HG03457 (cell line): Measurements from ENCODE around the gene C6orf89.
"Not testable (repeated sequence)": the region's sequence is repeated elsewhere in the genome, so short reads cannot be mapped to it uniquely, and the experiment has no call there.

Experiments
- ATAC-seq: cut with Tn5 transposase; IDR thresholded peaks from one replicate; pipeline ENCODE4 v1.9.1; 2021; ENCODE audit warnings: moderate number of reproducible peaks; ENCODE audit not compliant: unreplicated experiment

The C6orf89 gene

DNA sequence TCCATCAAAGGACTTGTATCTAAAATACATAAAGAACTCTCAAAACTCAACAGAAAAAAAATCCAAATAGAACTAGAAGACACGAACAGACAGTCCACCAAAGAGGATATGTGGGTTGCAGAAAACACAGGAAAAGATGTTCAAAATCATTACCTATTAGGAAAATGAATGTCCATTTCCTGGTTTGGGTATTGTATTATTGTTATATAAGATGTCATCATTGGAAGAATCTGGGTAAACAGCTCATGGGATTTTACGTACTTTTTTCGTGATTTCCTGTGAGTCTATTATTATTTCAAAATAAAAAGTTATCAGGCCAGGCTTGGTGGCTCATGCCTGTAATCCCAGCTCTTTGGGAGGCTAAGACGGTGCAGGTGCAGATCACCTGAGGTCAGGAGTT lies 59.5 kb downstream of the C6orf89 start:
- no peak for ATAC-seq

- ATAC-seq, result no peak
These were observed 60.8 kb downstream of the C6orf89 start for GRCh38 chr6:36946526-36946925.

DNA sequence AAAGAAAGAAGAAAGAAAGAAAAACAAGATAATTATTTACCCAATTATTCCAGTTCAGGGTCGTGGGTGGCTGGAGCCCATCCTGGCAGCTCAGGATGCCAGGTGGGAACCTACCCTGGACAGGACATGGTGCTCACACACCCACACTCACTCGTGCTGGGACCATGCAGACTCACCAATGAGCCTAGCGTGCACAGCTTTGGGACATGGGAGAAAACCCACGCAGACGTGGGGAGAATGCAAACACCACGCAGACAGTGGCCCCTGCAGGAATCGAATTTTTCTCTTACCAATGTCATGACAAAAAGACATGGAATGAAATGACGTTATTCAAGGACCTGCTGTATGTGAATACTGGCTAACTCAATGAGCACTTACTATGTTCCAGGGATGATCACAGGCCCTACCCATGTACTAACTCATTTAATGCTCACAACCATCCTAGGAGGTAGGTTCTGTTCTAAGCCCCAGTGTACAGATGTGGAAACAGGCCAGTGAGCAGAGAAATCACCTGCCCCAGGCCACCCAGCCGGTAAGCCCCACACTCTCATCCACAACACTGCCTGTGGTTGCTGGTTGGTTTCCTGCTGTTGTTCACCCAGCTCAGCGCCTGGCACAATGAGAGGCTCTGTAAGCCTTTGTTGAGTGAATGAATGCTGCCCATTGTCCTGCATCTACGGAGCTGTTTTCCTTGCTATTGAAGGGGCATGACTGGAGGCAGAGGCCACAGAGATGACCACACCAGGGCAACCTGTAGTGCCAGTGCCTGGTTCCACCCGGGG lies 62.0 kb downstream of the C6orf89 start:
- no peak for ATAC-seq

DNA sequence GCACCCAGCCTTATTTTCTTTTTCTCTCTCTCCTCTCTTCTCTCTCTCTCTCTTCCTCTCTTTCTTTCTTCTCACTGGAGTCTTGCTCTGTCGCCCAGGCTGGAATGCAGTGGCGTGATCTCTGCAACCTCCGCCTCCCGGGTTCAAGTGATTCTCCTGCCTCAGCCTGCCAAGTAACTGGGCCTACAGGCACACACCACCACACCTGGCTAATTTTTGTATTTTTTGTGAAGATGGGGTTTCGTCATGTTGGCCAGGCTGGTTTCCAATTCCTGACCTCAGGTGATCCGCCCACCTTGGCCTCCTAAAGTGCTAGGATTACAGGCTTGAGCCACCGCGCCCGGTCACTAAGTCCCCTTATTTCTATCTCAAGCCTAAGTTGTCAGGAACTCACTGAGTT lies 63.3 kb downstream of the C6orf89 start:
- not testable (repeated sequence) for ATAC-seq

DNA sequence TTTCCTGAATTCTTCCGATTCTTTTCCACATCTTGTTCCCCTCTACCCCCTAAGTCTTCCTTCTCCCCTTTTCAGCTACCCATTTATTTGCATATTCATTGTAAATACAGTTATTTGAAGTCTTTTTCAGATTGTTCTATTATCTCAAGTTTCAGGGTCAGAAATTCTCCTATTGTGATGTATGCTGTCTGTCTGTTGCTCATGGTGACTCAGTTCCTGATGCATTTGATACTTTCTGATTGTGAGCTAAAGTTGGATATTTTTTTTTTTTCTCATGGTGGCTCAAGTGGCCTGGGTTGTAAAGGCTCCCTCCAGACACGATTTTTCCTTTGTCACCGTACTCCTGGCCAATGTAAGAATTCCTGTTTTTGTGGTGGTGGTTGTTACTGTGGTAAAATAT lies 63.9 kb downstream of the C6orf89 start:
- no peak for ATAC-seq

DNA sequence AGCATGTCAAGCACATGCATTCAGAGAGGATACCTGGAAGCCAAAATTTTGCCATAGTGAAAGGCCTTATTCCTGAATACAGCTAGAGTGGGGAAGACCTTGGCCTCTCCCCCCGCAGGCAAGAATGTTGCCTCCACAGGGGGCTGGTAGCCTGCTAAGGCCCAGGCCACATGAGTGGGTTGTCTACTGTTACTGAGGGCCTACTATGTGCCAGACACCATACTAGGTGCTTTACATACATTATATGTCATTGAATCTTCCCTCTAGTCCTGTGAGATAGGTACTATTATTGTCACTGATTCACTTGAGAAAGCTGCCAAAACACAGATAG lies 68.1 kb downstream of the C6orf89 start:
- no peak for ATAC-seq

- no peak for ATAC-seq
These were observed 68.6 kb downstream of the C6orf89 start, which contains the start of gene PI16 for GRCh38 chr6:36954262-36954931. Gene PI16 (plus strand): TSS chr6:36954738. CDS start chr6:36954761, 23 bp downstream.

DNA sequence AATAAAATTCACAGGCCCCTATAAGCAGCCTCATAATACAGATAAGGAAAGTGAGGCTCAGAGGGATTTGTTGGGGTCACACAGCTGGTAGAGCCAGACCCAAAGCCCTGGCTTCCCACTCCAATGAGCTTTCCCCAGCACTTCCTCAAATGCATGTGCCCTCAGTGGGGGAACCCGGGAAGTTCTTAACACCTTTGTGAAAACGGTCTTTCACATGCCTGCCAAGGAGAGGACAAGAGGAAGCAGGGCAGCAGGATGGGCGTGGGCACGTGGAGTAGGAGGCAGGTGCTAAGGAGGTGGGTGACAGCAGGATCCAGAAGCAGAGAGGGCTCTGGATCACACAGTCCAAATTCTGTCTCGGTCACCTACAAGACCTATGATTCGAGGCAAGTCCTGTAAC lies 69.4 kb downstream of the C6orf89 start:
- no peak for ATAC-seq

DNA sequence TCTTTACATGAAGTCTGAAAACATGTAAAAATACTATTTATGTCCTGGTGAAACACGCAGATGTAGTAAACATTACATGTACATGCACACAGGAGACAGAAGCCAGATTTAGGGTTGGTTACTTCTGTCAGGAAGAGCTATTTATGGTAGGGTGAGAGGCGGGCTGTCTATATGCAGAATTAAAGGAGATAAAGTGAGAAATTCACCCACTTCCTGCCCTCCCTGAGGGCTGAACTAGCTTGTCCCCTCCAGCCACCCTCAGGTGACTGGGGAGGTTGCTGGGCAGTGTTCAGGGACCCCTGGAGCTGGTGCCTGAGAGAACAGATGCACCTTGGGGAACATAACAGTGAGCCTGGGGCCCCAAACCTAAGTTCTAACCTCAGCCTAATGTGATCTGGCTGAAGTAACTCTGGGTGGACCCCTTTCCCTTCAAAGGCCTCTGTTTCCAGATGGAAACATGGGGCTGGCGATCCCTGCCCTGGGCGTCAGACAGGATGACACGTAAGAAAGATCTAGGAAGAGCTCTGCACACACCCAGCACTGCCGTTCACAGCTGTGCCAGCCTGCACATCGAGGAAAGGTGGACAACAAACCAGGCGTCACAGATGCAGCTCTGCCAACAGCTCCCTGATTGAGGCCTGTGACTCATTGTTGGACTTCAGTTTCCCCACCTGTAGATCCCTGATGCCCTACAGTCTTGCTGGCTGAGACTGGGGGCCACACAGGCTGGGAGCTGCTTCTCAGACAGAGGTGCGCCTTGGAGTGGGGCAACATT lies 70.1 kb downstream of the C6orf89 start:
- no peak for ATAC-seq

DNA sequence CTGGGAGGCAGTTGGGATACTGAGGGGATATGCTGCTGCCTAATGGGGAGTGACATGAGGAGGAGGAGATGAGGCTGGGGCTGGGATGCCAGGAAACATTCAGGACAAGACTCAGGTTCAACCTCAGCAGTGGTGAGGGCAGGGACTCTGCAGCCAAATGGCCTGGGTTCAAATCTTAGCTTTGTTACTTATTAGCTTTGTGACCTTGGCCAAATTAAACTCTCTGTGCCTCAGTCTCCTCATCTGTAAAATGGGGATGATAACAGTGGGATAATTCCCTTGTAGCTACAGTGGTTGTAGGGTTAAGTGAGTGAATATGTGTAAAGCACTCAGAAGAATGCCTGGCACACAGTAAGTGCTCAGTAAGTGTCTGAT lies 70.7 kb downstream of the C6orf89 start:
- no peak for ATAC-seq

DNA sequence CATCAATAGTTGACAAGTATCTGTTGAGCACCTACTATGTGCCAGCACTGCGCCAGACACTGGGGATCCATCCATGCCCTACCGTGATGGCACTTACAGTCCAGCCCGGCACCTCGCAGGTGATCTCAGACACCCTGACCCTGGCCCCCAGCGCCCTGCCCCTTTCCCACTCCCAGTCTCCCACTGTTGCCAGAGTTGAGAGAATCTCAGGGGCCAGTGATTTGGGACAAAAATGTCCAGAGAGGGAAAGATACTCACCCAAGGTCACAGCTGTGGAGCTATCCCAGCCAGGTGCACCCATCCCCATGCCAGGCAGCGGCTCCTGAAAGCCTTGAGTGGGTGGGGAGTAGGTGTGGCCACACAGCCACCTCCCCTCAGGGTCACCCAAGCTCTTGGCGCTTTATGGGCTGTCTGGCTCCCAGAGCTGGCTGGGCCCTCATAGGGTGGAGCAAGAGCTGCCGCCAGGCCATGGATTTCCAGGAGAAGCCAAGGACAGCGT lies 72.1 kb downstream of the C6orf89 start:
- ATAC-seq, result no peak

DNA sequence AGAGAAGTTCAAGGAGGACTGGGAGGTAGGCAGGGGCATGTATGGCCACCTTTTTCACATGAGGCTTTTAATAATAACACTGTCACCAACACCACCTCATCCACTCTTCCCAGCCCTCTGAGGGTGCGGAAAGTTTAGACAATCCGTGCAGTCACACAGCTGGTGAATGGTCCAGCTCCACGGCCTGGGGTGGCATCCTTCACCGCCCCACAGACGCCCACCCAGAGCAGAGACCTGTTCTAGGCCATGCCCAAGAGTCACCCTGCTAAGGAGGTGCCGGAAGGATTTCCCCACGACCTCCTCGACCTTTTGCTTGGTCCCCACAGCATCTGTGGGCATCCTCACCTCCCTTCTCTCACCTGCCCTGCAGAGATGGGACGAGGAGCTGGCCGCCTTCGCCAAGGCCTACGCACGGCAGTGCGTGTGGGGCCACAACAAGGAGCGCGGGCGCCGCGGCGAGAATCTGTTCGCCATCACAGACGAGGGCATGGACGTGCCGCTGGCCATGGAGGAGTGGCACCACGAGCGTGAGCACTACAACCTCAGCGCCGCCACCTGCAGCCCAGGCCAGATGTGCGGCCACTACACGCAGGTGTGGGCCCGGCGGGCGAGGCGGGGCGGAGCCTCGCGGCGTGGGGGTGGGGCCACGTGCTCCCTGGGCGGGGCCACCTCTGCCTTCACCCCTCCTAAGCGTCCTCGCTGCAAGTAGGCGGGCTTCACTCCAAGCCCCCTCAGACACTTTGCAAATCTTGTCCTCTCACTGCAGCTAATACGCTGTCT lies 73.2 kb downstream of the C6orf89 start:
- no peak for ATAC-seq

DNA sequence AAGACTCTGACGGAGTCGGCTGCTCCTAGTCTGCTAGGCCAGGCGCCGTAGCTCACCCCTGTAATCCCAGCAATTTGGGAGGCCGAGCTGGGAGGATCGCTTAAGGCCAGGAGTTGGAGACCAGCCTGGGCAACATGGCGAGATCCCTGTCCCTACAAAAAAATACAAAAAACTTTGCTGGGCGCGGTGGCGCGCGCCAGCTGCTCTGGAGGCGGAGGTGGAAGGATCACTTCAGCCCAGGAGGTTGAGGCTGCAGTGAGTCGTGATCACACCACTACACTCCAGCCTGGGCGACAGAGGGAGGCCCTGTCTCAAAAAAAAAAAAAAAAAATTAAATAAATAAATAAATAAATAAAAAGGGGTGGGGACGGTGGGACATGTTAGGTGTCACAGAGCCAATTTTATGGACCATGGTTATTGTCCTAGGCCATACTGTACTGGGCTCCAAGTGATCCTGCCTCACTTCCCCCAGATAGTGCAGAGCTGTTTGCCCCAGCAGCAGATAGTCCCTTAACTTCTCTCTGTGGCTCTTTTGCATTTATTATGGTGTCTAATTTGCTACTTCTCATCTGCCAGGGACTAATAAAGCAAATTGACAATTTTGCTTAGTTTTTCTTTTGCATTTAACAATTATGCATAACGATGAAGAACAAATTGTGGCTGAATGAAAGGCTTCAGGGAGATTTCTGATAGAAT lies 74.0 kb downstream of the C6orf89 start:
- no peak for ATAC-seq

DNA sequence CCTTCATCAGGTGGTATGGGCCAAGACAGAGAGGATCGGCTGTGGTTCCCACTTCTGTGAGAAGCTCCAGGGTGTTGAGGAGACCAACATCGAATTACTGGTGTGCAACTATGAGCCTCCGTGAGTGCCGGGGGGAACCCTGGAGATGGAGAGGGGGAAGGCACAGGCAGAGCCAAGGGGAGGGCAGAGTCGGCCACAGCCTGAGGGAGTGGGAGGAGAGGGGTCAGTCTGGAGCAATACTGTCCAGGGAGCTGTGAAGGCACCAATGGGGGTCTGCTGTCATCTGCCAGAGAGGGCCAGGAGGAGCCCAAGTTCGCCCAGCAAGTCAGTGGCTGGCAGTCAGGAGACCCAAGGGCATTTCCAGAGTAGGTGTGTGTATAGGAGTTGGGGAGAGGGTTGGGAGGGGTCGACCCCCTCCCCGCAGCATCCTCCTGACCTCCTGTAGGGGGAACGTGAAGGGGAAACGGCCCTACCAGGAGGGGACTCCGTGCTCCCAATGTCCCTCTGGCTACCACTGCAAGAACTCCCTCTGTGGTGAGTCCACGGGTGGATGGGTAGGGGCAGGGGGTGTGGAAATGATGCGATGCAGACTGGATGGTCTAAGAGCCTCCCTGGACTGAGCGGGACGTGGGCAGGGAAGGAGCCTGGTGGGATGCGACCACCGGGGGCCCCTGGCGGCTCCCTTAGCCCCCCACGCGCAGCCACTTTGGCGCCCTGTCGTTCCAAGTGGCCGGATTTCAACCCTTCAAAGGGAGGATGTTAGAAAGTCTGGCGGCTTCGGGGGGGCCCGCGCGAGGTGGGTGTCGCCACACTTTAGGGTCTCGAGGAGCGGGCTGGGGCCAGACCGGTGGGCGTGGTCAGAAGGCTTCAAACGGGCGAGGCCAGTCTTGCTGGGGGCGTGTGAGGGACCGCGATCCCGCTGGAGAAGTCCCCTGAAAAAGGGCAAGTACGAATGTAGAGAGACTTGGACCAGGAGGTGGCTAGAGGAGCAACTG lies 76.0 kb downstream of the C6orf89 start:
- ATAC-seq, result no peak

- ATAC-seq, result no peak
These were observed 77.1 kb downstream of the C6orf89 start for GRCh38 chr6:36962874-36963273.

- no peak for ATAC-seq
These were observed 77.9 kb downstream of the C6orf89 start for GRCh38 chr6:36963451-36964290.

DNA sequence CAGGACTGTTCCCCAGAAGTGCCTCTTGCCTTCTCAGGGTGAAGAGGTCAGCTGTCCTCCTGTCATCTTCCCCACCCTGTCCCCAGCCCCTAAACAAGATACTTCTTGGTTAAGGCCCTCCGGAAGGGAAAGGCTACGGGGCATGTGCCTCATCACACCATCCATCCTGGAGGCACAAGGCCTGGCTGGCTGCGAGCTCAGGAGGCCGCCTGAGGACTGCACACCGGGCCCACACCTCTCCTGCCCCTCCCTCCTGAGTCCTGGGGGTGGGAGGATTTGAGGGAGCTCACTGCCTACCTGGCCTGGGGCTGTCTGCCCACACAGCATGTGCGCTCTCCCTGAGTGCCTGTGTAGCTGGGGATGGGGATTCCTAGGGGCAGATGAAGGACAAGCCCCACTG lies 78.6 kb downstream of the C6orf89 start:
- no peak for ATAC-seq

DNA sequence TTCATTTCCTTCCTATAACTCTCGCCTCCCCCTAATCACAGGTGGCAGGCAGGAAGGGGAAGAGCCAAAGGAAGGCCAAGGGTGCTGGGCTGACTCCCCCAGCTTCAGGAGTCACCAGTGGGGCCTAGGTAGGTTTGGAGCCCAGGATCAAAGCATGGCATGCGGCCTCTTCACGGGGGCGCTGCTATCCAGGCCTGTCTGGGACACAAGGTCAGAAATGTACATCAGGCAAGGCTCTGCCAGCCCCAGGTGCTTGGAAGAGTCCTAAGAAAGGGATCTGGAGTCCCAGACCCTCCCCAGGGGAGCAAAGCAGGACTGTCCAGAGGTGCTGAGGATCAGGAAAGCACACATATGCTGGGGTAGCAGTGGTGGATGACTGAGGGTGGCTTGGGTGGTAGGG lies 79.2 kb downstream of the C6orf89 start:
- no peak for ATAC-seq
